ENCODE measurements around the gene SLC9A1.
A peak's percentile ranks its signal among the peaks of the same experiment; 100 is the strongest.
"Not testable (repeated sequence)": the region's sequence is repeated elsewhere in the genome, so short reads cannot be mapped to it uniquely, and the experiment has no call there.

SLC9A1 gene

DNA sequence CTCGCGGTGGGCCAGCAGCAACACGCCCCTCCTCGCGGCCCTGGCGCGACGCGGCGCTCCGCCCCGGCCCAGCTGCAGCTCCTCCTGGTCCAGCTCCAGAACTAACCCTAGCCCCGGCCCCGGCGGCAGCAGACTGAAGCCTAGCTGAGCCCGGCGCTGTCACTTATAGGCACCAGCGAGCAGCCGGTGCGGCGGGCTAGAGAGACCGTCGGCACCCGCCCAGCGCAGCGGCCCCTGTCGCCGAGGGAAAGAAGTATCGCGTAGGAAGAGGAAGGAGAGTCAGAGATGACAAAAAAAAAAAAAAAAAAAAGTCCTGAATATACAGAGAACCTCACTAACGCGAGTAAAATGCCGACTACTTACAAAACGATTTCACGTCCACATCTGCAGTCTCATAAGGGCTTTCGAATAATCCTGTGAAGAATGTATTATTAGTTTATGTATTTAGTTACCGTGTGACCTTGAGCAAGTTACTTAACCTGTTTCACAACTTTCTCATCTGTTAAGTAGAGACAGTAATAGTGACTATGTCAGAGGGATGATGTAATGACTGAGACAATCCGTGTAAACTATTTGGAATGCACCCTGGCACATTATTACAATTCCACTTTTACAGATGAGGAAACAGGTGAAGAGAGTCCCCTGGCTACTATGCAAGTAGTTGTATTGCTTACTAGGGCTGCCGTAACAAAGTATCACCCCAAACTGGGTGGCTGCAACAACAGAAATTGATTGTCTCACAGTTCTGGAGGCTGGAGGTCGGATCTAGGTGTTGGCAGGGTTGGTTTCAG lies at the start of gene SLC9A1:
Gene SLC9A1, minus strand, starts transcription at position 135 of the 791 bp plus-strand sequence. CDS start 791 bp downstream, outside the sequence.
- peak; percentile 93 for DNase-seq (ENCODE audit: low spot score)

DNA sequence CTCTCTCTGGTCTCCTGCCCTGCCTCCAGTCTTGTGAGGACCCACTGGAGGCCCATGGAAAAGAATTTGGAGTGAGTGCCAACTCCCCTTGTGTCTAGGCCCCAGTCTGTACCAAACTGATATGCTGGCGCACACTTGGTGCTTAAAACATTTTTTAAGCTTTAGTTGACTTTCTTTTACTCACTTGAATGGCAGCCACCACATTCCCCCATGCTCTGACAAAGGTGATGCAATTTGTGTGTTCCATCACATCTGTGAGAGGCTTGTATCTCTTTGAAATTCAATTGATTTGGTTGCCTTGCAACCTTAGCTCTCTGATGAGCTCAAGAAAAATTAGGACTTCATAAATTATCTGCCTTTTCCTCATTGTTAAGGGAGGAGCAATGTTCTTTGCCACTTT lies 49.0 kb upstream of the SLC9A1 start:
- DNase-seq (ENCODE audit: low spot score), result no peak

DNA sequence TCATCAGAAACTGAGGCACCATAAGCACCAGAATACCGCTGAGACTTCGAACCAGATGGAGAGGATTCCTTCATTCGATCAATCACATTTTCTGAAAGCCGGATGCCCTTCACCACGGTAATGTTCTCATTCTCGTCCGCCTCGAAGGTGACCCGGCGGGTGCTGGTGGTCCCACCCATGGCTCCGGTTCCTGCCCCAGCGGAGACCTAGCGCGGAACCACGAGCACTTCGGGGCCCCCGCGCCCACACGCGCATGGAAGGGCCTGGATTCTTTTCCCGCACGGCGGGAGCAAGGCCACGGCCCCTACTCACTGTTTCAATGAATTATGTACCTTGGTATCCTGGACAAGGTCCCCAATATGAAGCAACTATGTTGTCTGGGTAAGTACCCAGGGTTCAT lies 46.4 kb upstream of the SLC9A1 start:
- DNase-seq (ENCODE audit: low spot score), result no peak

DNA sequence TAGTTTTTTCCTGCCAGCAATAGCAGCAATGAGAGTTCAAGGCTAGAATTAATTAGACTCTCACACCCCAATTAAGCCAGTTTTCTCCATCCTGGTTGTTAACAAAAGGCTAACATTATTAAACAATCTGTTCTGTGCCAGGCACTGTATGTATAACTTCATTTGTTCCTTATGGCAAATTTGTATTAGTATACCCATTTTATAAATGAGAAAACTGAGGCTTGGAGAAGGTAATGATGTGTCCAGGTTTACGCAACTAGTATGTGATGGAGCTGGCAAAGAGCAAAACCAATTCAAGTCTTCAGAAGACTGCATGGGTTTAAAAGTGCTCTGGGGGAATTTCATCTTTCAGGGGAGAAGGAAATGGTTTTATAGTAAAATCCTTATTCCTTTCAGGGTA lies 38.3 kb upstream of the SLC9A1 start:
- DNase-seq (ENCODE audit: low spot score), result no peak

DNA sequence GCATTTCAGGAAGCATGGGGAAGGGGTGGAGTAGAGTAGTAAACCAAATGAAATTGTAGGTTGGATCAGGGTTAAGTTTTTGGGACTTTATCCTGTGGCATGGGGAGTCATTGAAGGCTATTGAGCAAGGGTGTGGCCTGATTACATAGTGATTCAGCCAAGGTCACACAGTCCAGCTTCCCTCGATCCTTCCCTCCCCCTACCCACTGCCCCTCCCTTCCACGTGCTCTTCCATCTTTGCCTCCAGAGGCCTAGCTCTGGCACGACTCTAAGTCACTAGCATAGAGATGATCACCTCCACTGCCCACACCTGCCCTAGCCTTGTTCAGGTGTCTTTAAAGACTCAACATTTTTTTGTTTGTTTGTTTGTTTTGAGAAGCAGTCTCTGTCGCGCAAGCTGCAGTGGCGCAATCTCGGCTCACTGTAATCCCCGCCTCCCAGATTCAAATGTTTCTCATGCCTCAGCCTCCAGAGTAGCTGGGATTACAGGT lies 37.2 kb upstream of the SLC9A1 start:
- no peak for DNase-seq (ENCODE audit: low spot score)

DNA sequence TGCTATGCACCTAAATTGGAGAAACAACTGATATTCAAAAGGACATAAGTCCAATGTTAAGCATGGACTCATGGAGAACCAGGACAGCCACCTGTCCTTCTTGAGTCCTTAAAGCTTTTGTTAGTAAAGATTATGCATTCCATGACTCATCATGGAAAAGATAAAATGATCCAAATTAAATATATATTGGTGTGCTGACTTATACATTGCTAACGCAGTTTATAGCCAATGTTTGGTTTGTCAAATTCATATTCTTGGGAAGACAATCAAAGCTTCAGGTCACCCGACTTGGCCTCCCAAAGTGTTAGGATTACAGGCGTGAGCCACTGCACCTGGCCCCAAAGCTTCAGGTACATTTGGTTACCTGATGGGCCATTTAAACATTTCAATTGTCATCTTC lies 29.7 kb upstream of the SLC9A1 start:
- not testable (repeated sequence) for DNase-seq (ENCODE audit: low spot score)

DNA sequence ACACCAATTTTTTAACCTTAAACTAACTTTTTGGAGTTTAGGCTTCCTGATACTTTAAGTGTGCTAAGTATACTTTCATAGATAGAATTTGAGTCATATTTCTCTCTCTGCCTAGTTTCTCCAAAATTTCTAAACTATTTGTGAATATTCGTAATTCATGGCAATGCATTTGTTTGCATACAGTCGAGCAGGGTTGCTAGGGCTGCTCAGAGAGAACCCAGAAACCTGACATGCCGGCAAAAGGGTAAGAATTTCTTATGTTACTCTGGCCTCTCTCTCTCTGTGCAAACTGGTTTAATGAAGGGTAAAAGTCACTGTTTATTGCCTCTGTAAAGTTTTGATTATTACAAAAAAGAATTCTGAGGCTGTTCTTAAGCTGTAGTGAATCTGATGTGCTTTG lies 25.1 kb upstream of the SLC9A1 start:
- no peak for DNase-seq (ENCODE audit: low spot score)

DNA sequence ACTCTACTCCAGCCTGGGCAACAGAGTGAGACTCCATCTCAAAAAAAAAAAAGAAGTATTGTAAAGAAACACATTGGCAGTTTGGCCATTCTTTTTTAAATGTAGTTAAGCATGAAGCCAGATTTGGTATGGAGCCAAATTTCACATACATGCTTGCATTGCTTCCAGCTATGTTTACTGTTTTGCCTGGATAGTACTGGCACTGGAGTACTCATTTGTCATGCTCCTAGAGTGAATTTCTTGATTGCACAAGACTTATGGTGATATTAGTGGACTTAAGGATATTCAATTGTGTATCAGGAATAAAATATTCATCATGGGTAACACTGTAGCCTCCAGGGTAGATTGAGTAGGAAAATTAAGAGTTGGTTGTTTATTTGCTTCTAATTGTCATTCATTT lies 24.5 kb upstream of the SLC9A1 start:
- no peak for DNase-seq (ENCODE audit: low spot score)

DNA sequence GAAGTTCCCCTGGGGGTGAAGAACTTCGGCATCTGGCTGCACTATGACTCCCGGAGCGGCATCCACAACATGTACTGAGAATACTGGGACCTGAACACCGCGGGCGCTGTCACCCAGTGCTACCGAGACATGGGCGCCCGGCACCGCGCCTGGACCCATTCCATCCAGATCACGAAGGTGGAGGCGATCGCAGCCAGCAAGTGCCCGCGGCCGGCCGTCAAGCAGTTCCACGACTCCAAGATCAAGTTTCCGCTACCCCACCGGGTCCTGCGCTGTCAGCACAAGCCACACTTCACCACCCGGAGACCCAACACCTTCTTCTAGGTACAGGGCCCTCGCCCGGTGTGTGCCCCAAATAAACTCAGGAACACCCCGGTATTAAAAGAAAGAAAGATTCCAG lies 22.0 kb upstream of the SLC9A1 start:
- DNase-seq (ENCODE audit: low spot score), result no peak

DNA sequence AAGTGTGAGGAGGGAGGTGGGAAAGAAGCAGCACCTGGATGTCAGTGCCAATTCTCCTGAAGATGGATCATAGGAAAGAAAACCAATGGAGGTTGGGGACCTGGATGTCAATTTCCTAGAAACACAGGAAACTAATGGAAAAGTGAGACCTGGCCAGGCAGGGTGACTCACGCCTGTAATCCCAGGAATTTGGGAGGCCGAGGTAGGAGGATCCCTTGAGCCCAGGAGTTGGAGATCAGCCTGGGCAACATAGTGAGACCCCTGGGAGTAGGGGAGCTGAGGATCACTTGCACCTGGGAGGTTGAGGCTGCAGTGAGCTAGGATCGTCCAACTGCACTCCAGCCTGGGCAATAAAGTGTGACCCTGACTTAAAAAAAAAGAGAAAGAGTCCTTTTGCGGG lies 21.4 kb upstream of the SLC9A1 start:
- DNase-seq (ENCODE audit: low spot score), result no peak

DNA sequence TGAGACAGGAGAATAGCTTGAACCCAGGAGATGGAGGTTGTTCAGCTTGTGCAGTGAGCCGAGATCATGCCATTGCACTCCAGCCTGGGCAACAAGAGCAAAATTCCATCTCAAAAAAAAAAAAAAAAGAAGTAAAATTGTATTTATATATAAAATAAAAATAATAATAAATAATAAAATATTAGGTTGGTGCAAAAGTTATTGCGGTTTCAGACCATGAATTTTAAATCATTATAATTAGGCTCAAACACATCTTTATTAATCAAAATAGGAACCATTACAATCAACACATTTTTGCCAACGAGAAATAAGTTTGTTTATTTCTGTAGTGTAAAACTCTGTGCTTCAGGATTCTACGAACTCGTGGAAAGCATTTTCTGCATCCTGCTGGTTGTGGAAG lies 18.1 kb upstream of the SLC9A1 start:
- DNase-seq (ENCODE audit: low spot score), result not testable (repeated sequence)

DNA sequence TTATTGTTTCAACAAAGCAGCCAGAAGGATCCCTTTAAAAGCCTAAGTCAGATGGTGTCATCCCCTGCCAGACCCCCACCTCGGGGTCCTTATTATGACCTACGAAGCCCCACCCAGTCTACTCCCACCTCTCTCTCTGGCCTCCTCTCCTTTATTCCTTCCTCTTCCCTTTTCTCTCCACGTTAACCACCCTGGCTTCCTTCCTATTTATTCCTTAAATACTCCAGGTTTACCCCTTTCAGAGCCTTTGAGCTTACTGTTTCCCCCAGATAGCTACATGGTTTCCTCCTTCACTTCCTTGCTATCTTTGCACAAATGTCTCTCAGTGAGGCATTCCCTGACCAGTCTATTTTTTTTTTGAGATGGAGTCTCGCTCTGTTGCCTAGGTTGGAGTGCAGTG lies 12.0 kb upstream of the SLC9A1 start:
- no peak for DNase-seq (ENCODE audit: low spot score)

DNA sequence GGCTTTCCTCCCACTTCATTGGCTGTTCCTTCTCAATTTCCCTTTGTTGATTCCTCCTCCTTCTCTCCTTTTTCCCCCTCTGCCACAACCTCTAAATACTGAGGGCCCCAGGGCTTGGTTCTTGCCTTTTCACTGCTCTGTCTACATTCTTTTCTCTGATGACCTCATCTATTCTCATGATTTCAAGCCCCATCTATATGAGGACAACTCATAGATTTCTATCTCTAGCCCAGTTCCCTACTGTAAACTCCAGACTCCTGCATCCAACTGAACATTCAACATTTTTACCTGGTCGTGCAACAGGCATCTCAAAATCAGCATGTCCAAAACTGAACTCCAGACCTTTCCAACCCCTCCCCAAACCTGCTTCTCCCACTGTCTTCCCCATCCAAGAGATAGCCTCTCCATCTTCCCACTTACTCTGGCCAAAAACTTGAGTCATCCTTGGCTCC lies 11.5 kb upstream of the SLC9A1 start:
- DNase-seq (ENCODE audit: low spot score), result peak; percentile 2

DNA sequence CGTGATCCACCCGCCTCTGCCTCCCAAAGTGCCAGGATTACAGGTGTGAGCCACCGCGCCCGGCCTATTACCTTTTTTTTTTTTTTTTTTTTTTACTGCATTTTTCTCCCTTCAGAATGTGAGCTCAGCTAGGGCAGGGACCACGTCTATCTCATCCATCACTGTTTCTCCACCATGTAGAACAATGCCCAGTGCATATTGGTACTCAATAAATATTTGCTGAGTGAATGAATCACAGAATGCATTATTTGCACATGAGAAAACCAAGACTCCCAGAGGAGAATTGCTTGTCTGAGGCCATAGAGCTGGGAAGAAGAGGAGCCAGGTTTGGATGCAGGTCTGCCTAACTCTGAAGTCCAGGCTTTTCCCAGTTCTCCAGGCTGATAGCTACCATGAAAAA lies 8.2 kb upstream of the SLC9A1 start:
- DNase-seq (ENCODE audit: low spot score), result no peak

DNA sequence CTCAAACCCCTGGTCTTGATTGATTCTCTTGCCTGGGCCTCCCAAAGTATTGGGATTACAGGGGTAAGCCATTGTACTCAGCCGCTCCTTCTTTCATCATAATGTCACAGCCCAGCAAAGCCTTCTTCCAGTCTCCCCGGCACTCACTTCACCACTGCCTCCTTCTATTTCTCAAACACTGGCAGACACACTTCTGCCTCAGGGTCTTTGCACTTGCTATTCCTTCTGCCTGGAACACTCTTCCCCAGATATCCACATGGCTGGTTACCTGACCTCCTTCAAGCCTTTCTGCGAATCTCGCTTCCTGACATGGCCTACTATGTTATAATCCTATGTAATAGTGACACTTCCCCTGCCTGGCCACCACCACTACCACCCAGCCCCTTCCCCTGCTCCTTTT lies 7.2 kb upstream of the SLC9A1 start:
- DNase-seq (ENCODE audit: low spot score), result no peak

DNA sequence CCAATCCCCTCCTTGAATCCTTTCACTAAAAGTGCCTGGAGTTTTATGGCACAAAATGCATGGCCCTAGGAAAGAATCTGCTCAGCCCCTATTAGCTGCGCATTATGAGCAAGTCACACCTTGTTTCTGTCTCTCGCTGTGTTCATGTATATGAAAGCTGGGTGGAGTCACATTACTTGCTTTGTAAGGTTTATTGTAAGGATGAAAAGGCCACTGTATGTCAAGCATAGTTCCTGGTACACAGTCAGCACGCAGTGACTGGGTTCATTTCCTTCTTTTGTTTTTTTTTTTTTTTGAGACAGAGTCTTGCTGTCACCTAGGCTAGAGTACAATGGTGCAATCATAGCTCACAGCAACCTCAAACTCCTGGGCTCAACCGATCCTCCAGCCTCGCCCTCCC lies 6.7 kb upstream of the SLC9A1 start:
- no peak for DNase-seq (ENCODE audit: low spot score)

DNA sequence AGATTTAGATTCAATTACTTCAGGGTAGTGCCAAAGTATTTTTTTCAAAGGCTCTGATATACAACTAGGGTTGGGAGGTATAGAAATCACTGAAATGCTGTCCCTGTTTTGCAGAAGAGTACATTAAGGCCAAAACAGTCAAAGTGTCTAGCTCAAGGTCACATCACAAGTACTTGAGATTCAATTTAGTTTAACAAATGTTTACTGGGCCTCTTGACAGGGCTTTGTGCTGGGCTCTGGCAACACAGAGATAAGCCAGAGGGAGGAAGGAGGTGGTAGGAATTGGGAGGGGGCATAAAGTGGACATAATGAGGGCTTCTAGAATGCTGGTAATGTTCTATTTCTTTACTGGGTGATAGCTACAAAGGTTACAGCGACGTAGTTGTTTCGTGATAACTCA lies 2.3 kb upstream of the SLC9A1 start:
- no peak for DNase-seq (ENCODE audit: low spot score)

DNA sequence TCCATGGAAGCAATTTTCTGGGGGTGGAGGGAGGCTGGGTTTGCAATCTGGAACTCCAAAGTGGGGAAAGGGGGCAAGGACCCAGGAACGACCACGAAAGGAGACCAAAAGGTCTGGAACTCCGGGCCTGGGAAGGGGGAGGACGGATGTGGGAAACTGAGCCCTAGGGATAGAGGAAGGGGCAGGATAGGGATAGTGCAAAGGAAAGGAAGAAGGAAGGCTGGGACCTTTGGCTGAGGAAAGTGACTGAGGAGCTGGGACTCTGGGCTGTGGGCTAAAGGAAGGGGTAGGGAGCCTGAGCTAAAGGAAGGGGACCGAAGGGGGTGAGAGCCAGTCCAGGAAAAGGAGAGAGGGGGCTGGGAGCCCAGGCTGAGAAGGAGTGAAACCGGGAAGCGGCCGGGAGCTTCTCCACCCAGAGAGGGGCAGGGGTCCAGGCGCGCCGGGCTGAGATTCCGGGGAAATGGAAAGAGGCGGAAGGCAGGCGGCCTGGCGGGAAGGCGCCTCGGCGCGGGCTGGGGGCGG lies 395 bp downstream of the SLC9A1 start:
- no peak for DNase-seq (ENCODE audit: low spot score)

DNA sequence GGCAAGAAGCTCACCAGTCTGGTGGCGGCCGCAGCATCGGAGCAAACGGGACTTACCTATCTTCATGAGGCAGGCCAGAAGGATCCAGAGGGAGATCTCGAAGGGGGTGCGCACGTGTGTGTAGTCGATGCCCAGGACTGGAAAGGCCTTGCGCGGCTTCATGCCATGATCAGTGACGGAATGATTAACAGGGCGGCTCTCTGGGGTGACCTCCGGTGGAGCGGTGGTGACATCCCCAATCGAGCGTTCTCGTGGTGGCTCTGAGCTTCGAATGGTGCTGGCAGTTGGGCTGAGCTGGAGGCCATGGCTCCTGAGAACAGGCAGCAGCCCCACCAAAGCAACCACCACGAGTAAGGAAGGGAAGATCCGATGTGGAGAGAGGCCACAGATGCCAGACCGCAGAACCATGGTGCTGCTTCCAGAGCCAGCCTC lies 982 bp downstream of the SLC9A1 start:
- DNase-seq (ENCODE audit: low spot score), result no peak

DNA sequence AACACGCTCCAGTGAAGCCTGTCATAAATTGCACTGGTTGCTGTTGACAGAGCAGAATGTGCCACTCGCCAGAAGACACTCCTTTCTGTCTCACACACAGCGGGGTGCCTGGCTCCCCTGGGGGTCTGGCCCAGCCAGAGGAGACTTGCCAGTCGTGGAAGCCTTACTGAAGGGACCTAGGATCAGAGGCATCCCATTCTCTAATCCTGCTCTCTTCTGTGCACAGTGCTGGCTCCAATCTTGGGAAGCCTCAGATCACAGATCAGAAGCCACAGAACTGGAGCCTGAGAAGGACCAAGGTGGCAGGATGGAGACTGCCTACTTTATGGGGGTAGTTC lies 1.4 kb downstream of the SLC9A1 start:
- no peak for DNase-seq (ENCODE audit: low spot score)

DNA sequence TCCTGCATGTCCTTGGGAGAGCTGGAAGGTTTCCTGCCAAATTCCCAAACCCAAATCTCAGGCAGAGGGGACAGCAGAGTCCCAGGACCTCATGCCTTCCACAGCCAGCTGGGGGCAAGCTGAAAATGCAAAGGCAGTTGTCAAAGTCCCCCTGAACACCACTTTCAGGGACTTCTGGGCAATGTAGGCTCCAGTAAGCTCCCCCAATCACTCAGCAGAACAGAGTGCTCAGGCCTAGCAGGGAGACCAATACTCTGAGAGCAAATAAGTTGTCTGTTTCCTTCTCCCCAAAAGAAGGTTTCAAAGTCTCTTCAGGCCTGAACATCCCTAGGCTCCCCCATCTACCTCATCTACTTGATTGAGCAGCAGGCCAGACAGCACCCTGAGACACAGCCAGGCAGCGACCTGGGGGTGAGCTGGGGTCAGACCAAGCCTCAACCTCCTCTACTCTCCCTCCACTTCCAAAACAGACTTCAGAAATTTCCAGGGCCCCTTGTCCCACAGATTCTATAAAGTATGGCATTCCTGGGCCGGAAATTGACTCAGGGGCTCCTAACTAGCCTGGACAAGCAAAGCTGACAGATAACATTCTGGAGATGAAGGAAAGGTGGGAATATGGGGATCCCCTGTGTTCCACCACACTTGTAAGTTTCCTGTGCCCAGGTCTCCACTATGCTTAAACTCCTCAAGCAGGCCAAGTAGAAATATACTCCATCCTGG lies 1.9 kb downstream of the SLC9A1 start:
- DNase-seq (ENCODE audit: low spot score), result no peak

DNA sequence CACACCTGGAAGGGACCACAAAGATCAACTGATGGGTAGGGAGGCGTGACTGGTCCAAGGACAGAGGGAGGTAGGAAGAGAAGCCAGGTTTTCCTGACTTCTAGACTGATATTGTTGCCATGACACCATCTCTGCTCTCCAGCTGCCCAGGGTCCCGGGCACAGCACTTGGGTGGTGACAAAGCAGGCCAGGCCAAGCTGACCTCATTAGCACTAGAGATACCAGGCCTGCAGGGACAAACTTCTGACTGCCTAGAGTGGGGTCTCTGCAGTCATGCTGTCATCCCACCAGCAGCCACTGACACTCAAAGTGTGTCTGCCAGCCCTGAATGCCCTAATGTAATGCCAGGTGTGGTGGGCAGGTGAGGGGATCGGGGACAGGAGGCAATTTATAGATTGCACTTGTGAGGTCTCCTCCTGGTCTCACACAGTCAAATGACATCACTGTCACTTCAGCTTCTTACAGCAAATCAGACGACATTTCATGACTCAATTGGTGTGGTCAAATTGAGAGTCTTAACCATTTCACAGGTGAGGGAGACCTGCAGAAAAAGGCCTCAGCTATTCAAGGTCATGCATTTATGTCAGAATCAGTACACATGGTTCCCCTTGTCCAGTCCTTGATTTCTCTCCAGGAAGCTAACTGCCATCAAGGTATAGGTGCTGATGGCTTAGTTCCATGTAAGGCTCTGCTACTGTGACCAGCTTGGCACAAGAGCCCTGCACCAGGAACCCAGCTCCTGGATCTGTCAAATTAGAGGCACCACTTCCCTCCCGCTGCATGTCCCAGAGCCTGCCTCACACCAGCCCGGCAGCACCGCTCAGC lies 2.7 kb downstream of the SLC9A1 start:
- DNase-seq (ENCODE audit: low spot score), result no peak
